ENCODE data around the gene CTNND2.

- no peak for TF ChIP-seq CTCF (IDR thresholded peaks at IDR 0.05 in 4 of 5, conservative IDR thresholded peaks at IDR 0.05 in 1 of 5)
- TF ChIP-seq POLR2A (IDR thresholded peaks at IDR 0.05) = no peak
These were observed 958.2 kb downstream of the CTNND2 start for GRCh38 chr5:10946050-10946449.
